Caco-2 (cell line): ENCODE measurements around the gene MCMBP. TPM values are rescaled to one million over a fixed set of nuclear protein-coding genes. Genes with fewer than 3 reads are reported as not detected.

ENCODE experiments used
- BruUV-seq: library from RNA; stranded (reverse); fragments of 400-500 nt; replicated peaks from 2 replicates; lab custom pipeline; 2021; lab: Mats Ljungman, UMichigan
- CTCF ChIA-PET: fragments of 300-600 bp; sonication (Branson Sonifier 250); formaldehyde crosslinking; loops from one replicate; lab custom pipeline; 2022; ENCODE audit warnings: antibody characterized with exemption; lab: Charles Lee
- POLR2A ChIA-PET: fragments of 300-600 bp; sonication (Branson Sonifier 250); formaldehyde crosslinking; loops from one replicate; lab custom pipeline; 2022; ENCODE audit warnings: antibody characterized with exemption; lab: Charles Lee
- DNase-seq, 2 experiments: peaks; one replicate each; pipeline versions ENCODE4 v3.0.0 to v3.0.0-alpha.2; 2020 to 2022
- H3K27me3 ChIP-seq: replicated peaks from 2 replicates; pipeline ENCODE4 v1.6.0; 2011; ENCODE audit warnings: low read length; ENCODE audit not compliant: control insufficient read depth, insufficient read depth
- H3K36me3 ChIP-seq: 2 replicates; pipeline ENCODE4 v1.5.1; 2011; ENCODE audit warnings: low read length; ENCODE audit not compliant: control insufficient read depth, insufficient read depth
- H3K4me1 ChIP-seq: fragments of 250-450 bp; sonication (Bioruptor Pico); 2 replicates; pipeline ENCODE4 v1.5.1; 2020; ENCODE audit warnings: mild to moderate bottlenecking
- H3K4me3 ChIP-seq: 2 replicates; pipeline ENCODE4 v1.5.1; 2011; ENCODE audit warnings: low read depth, mild to moderate bottlenecking, control low read depth, low read length
- H3K9me3 ChIP-seq: fragments of 250-450 bp; sonication (Bioruptor Pico); 2 replicates; pipeline ENCODE4 v1.5.1; 2020; ENCODE audit warnings: mild to moderate bottlenecking, moderate library complexity
- H3K27ac Mint-ChIP-seq: one replicate; pipeline ENCODE4 v1.8.0; 2022; ENCODE audit warnings: mixed read lengths; ENCODE audit not compliant: unreplicated experiment
- H3K27me3 Mint-ChIP-seq: one replicate; pipeline ENCODE4 v1.8.0; 2022; ENCODE audit warnings: mixed read lengths; ENCODE audit not compliant: insufficient read depth, unreplicated experiment
- H3K36me3 Mint-ChIP-seq: one replicate; pipeline ENCODE4 v1.8.0; 2022; ENCODE audit warnings: mild to moderate bottlenecking, mixed read lengths; ENCODE audit not compliant: insufficient read depth, unreplicated experiment
- H3K4me1 Mint-ChIP-seq: one replicate; pipeline ENCODE4 v1.8.0; 2022; ENCODE audit warnings: low read depth, mixed read lengths; ENCODE audit not compliant: unreplicated experiment
- H3K4me3 Mint-ChIP-seq: one replicate; pipeline ENCODE4 v1.8.0; 2022; ENCODE audit warnings: mild to moderate bottlenecking, moderate library complexity, mixed read lengths; ENCODE audit not compliant: unreplicated experiment
- H3K9me3 Mint-ChIP-seq: one replicate; pipeline ENCODE4 v1.8.0; 2022; ENCODE audit warnings: mixed read lengths; ENCODE audit not compliant: unreplicated experiment
- CTCF ChIP-seq, 2 experiments: fragments of 200-600 bp in 1 of 2; IDR thresholded peaks; 1 replicate in 1 of 2; 2 replicates in 1 of 2; pipeline versions ENCODE4 v1.5.1 to v1.8.0; 2011 to 2022; ENCODE audit warnings: antibody characterized with exemption in 1 of 2, control low read depth in 1 of 2, inconsistent platforms in 1 of 2, low read depth in 1 of 2, low read length in 1 of 2, mild to moderate bottlenecking in 1 of 2, moderate library complexity in 1 of 2; ENCODE audit not compliant: insufficient read depth in 1 of 2, severe bottlenecking in 1 of 2, unreplicated experiment in 1 of 2
- intact Hi-C: fragments of 100-400 bp; cut with micrococcal nuclease; formaldehyde crosslinking; loops from one replicate; pipeline ENCODE4 v1.10.0; 2022; ENCODE audit not compliant: unreplicated experiment
- total RNA-seq: library from RNA; stranded (reverse); gene quantifications from 2 replicates; pipeline ENCODE4 v1.2.3, GENCODE V29; 2022

Gene MCMBP
- total RNA-seq, 1 experiment from 2014 or later: 88.4 TPM

DNA sequence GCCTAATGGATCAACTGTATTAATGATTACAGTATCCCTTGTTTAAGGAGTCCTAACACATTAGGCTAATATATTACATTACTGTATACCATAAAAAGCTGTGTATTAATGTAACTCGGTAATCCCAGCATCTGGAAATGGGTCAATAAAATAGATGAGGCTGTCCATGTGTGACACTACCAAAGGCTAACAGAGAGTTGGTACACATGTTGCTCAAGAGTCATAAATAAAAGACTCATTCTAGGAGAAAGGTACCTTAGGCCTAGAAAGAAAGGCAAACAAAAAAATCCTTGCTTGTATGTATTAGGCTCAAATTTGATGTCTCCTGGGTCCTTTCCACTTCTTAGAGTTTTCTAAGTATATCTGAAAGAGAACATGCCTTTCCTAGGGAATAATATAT is 14.6 kb downstream of the MCMBP start:
- H3K36me3 Mint-ChIP-seq: peaks cover 45% of the 10 kb centered on the region
- ChIA-PET CTCF (interaction anchor here (2.7 to 3.7 kb wide), 2 partner anchors 107 to 171 kb away, joined by 15 to 31 read pairs; no protein-coding TSS in a partner anchor), POLR2A (no interaction called here)
- no peak for DNase-seq
- TF ChIP-seq CTCF (IDR thresholded peaks at IDR 0.05; ENCODE audit: insufficient read depth in 1 of 2, low read depth in 1 of 2, low read length in 1 of 2, severe bottlenecking in 1 of 2, unreplicated experiment in 1 of 2): no peak
- intact Hi-C loops: no loop called here
- Histone ChIP-seq H3K27me3 (no peaks in the 10 kb centered on the region), H3K4me3 (no peak overlapping the region), H3K4me1 (peaks cover 14% of the 10 kb centered on the region; the same call in 1 of the 2 replicates), H3K9me3 (no peaks in the 10 kb centered on the region), H3K36me3 (peaks cover 1% of the 10 kb centered on the region; the same call in 1 of the 2 replicates)
- no TSS peak for BruUV-seq
- no peaks in the 10 kb centered on the region for H3K27me3 Mint-ChIP-seq
- no peaks in the 10 kb centered on the region for H3K9me3 Mint-ChIP-seq
- H3K4me1 Mint-ChIP-seq: peaks cover 13% of the 10 kb centered on the region
- no peak overlapping the region for H3K27ac Mint-ChIP-seq
- no peak overlapping the region for H3K4me3 Mint-ChIP-seq

DNA sequence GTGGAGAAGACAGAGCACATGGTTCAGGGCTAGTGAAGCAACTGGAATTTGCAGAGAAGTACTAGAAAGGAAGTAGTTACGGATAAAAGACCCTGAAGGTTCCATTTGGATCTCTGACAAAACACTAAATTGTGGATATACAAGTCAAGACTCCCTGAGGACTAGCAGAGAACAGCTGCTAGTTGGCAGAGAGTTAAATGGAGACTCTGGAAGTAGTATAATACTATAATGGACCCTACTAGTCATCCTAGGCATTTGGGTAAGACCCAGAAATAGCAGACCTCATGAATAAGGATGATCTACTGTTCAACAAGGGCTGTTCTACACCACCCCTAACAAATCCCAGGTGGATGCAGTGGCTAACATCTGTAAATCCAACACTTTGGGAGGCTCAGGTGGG is 19.1 kb downstream of the MCMBP start:
- no peak overlapping the region for H3K4me3 ChIP-seq
- BruUV-seq: no TSS peak
- no peaks in the 10 kb centered on the region for H3K4me1 Mint-ChIP-seq
- peaks cover 31% of the 10 kb centered on the region for H3K4me1 ChIP-seq
- no peaks in the 10 kb centered on the region for H3K27me3 ChIP-seq
- ChIA-PET POLR2A (no interaction called here), CTCF (no interaction called here)
- no peaks in the 10 kb centered on the region for H3K9me3 ChIP-seq
- H3K4me3 Mint-ChIP-seq: no peak overlapping the region
- no peak for TF ChIP-seq CTCF (IDR thresholded peaks at IDR 0.05; ENCODE audit: insufficient read depth in 1 of 2, low read depth in 1 of 2, low read length in 1 of 2, severe bottlenecking in 1 of 2, unreplicated experiment in 1 of 2)
- intact Hi-C loops: no loop called here
- H3K27me3 Mint-ChIP-seq: no peaks in the 10 kb centered on the region
- H3K9me3 Mint-ChIP-seq: no peaks in the 10 kb centered on the region
- H3K36me3 Mint-ChIP-seq: peaks cover 71% of the 10 kb centered on the region
- no peak overlapping the region for H3K27ac Mint-ChIP-seq
- H3K36me3 ChIP-seq: peaks cover 1% of the 10 kb centered on the region; the same call in 1 of the 2 replicates
- DNase-seq: no peak

GRCh38 chr10:119852822-119853221 is 19.8 kb downstream of the MCMBP start:
- intact Hi-C loops: no loop called here
- no peak overlapping the region for H3K4me3 ChIP-seq
- no peaks in the 10 kb centered on the region for H3K9me3 Mint-ChIP-seq
- TF ChIP-seq CTCF (IDR thresholded peaks at IDR 0.05; ENCODE audit: insufficient read depth in 1 of 2, low read depth in 1 of 2, low read length in 1 of 2, severe bottlenecking in 1 of 2, unreplicated experiment in 1 of 2): no peak
- ChIA-PET CTCF (no interaction called here), POLR2A (no interaction called here)
- H3K36me3 ChIP-seq: peaks cover 1% of the 10 kb centered on the region; the same call in 1 of the 2 replicates
- no peaks in the 10 kb centered on the region for H3K27me3 ChIP-seq
- peaks cover 23% of the 10 kb centered on the region for H3K4me1 ChIP-seq
- H3K4me3 Mint-ChIP-seq: no peak overlapping the region
- no peaks in the 10 kb centered on the region for H3K4me1 Mint-ChIP-seq
- no peaks in the 10 kb centered on the region for H3K9me3 ChIP-seq
- DNase-seq: no peak
- BruUV-seq: no TSS peak
- no peaks in the 10 kb centered on the region for H3K27me3 Mint-ChIP-seq
- no peak overlapping the region for H3K27ac Mint-ChIP-seq
- H3K36me3 Mint-ChIP-seq: peaks cover 76% of the 10 kb centered on the region
